ENCODE data around the gene OAS2. TPM values are rescaled to one million over a fixed set of nuclear protein-coding genes. Genes with fewer than 3 reads are reported as not detected.

OAS2 gene
- total and polyA plus RNA-seq, 10 donors, result 21.0 to 71.4 (median 43.3) TPM

- Histone ChIP-seq H3K4me1 (peaks cover 0 to 14% (median 5%) of the 10 kb centered on the region in 6 donors), H3K36me3 (peaks cover 0 to 73% (median 45%) of the 10 kb centered on the region in 6 donors), H3K27ac (no peak overlapping the region), H3K9me3 (no peaks in the 10 kb centered on the region), H3K4me3 (no peak overlapping the region), H3K27me3 (replicated peaks in 1 of 7) (no peaks in the 10 kb centered on the region)
- intact Hi-C loops (cut with DNase I; ENCODE audit: low total_unique reads), result no loop called here
- WGBS, 5 donors, result 91 to 99% (median 96%) methylated on average over 7 to 8 of the region's 8 CpGs
- no peak for DNase-seq
- TF ChIP-seq POLR2AphosphoS5 (IDR thresholded peaks at IDR 0.05) (no peak), POLR2A (IDR thresholded peaks at IDR 0.05) (no peak)
- TF ChIP-seq, protein P1, sequence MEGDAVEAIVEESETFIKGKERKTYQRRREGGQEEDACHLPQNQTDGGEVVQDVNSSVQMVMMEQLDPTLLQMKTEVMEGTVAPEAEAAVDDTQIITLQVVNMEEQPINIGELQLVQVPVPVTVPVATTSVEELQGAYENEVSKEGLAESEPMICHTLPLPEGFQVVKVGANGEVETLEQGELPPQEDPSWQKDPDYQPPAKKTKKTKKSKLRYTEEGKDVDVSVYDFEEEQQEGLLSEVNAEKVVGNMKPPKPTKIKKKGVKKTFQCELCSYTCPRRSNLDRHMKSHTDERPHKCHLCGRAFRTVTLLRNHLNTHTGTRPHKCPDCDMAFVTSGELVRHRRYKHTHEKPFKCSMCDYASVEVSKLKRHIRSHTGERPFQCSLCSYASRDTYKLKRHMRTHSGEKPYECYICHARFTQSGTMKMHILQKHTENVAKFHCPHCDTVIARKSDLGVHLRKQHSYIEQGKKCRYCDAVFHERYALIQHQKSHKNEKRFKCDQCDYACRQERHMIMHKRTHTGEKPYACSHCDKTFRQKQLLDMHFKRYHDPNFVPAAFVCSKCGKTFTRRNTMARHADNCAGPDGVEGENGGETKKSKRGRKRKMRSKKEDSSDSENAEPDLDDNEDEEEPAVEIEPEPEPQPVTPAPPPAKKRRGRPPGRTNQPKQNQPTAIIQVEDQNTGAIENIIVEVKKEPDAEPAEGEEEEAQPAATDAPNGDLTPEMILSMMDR (IDR thresholded peaks at IDR 0.05 in 8 of 11, conservative IDR thresholded peaks at IDR 0.05 in 3 of 11), result no peak
Measured at GRCh38 chr12:112969547-112970306, 8.6 kb upstream of the OAS2 start.

DNA sequence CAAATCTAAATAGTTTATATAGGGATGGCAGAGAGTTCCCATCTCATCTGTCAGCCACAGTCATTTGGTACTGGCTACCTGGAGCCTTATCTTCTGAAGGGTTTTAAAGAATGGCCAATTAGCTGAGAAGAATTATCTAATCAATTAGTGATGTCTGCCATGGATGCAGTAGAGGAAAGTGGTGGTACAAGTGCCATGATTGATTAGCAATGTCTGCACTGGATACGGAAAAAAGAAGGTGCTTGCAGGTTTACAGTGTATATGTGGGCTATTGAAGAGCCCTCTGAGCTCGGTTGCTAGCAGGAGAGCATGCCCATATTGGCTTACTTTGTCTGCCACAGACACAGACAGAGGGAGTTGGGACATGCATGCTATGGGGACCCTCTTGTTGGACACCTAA, 7.9 kb upstream of the OAS2 start:
- DNase-seq, result no peak
- TF ChIP-seq, protein P1 (IDR thresholded peaks at IDR 0.05 in 8 of 11, conservative IDR thresholded peaks at IDR 0.05 in 3 of 11), result no peak
- TF ChIP-seq POLR2A (IDR thresholded peaks at IDR 0.05) (no peak), POLR2AphosphoS5 (IDR thresholded peaks at IDR 0.05) (no peak)
- H3K9me3 ChIP-seq, result no peaks in the 10 kb centered on the region
- H3K4me1 ChIP-seq, result peaks cover 0 to 14% (median 5%) of the 10 kb centered on the region in 6 donors
- WGBS, 5 donors, result 90 to 98% (median 91%) methylated on average over 2 of the region's 2 CpGs
- no peak overlapping the region for H3K4me3 ChIP-seq
- H3K27me3 ChIP-seq (replicated peaks in 1 of 7), result no peaks in the 10 kb centered on the region
- peak overlapping the region in 1 of 8 donors; percentile 33 for H3K27ac ChIP-seq
- H3K36me3 ChIP-seq, result peaks cover 0 to 66% (median 39%) of the 10 kb centered on the region in 6 donors
- intact Hi-C loops (cut with DNase I; ENCODE audit: low total_unique reads), result no loop called here

DNA sequence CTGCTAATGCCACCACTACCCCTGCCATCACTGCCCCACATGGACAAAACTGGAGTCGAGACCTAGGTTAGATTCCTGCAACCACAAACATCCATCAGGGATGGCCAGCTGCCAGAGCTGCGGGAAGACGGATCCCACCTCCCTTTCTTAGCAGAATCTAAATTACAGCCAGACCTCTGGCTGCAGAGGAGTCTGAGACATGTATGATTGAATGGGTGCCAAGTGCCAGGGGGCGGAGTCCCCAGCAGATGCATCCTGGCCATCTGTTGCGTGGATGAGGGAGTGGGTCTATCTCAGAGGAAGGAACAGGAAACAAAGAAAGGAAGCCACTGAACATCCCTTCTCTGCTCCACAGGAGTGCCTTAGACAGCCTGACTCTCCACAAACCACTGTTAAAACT, 7.1 kb upstream of the OAS2 start:
- no peaks in the 10 kb centered on the region for H3K27me3 ChIP-seq (replicated peaks in 1 of 7)
- DNase-seq, result no peak
- H3K36me3 ChIP-seq, result peaks cover 0 to 58% (median 30%) of the 10 kb centered on the region in 6 donors
- H3K4me1 ChIP-seq, result peaks cover 0 to 14% (median 5%) of the 10 kb centered on the region in 6 donors
- no peaks in the 10 kb centered on the region for H3K9me3 ChIP-seq
- no peak for TF ChIP-seq POLR2A (IDR thresholded peaks at IDR 0.05)
- TF ChIP-seq, protein P1 (IDR thresholded peaks at IDR 0.05 in 8 of 11, conservative IDR thresholded peaks at IDR 0.05 in 3 of 11), result no peak
- peak in 2 of 3 donors; percentile 47 to 53 for TF ChIP-seq POLR2AphosphoS5 (IDR thresholded peaks at IDR 0.05)
- H3K4me3 ChIP-seq, result no peak overlapping the region
- WGBS, 5 donors, result 25 to 43% (median 37%) methylated on average over 5 of the region's 5 CpGs
- peak overlapping the region in 2 of 8 donors; percentile 33 to 44 for H3K27ac ChIP-seq
- intact Hi-C loops (cut with DNase I; ENCODE audit: low total_unique reads), result no loop called here

- TF ChIP-seq, protein P1 (IDR thresholded peaks at IDR 0.05 in 8 of 11, conservative IDR thresholded peaks at IDR 0.05 in 3 of 11), result no peak
- TF ChIP-seq POLR2A (IDR thresholded peaks at IDR 0.05) (no peak), POLR2AphosphoS5 (IDR thresholded peaks at IDR 0.05) (no peak)
- 78 to 83% (median 79%) methylated on average over 4 of the region's 4 CpGs for WGBS, 5 donors
- no peak overlapping the region for H3K4me3 ChIP-seq
- H3K27me3 ChIP-seq (replicated peaks in 1 of 7), result no peaks in the 10 kb centered on the region
- no peak for DNase-seq
- intact Hi-C loops (cut with DNase I; ENCODE audit: low total_unique reads), result no loop called here
- peaks cover 0 to 24% (median 16%) of the 10 kb centered on the region in 6 donors for H3K4me1 ChIP-seq
- H3K27ac ChIP-seq, result no peak overlapping the region
- H3K9me3 ChIP-seq, result no peaks in the 10 kb centered on the region
- H3K36me3 ChIP-seq, result peaks cover 0 to 38% (median 17%) of the 10 kb centered on the region in 6 donors
Measured at GRCh38 chr12:112973011-112973735, 5.1 kb upstream of the OAS2 start.
